Iris pigment epithelial cell (primary cell): Measurements from ENCODE around the gene CDH16.
A peak's percentile ranks its signal among the peaks of the same experiment; 100 is the strongest.
"Not testable (repeated sequence)": the region's sequence is repeated elsewhere in the genome, so short reads cannot be mapped to it uniquely, and the experiment has no call there.

Experiments
- DNase-seq: peaks from one replicate; pipeline ENCODE4 v3.0.0-alpha.2; 2011; ENCODE audit warnings: low read depth

The CDH16 gene

DNA sequence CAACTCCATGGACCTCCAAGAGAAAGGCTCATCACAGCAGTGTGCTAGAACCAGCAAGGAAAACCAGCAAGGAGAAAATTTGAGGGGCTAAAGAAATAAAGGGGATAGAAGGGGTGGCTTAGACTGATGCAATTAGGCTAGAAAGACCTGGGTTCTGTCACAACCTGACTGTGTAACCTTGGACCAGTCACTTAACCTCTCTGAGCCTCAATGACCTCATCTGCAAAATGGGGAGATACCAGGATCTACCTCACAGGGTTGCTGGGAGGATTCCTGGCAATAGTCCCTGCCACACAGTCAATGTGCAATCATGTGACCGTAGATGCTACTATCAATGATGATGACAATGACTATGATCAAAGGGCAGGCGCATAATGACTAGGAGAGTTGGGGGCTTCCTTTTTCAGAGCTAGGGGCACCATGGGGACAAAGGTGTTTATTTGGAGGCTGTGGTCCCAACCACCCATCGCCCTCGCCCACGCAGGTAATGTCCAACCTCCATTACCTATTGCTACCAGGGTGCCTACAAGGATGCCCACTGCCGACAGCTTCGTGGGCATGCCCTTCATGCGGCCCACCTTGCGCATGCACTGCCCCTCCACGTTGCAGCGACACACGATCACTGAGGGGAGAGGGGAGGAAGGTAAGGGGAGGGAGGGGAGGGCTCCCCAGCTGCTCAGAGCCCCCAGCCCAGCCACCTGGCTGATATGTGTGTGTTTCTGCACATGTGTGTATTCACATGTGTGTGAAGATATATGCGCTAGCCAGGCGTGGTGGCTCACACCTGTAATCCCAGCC lies 9.7 kb downstream of the CDH16 start:
- no peak for DNase-seq

DNA sequence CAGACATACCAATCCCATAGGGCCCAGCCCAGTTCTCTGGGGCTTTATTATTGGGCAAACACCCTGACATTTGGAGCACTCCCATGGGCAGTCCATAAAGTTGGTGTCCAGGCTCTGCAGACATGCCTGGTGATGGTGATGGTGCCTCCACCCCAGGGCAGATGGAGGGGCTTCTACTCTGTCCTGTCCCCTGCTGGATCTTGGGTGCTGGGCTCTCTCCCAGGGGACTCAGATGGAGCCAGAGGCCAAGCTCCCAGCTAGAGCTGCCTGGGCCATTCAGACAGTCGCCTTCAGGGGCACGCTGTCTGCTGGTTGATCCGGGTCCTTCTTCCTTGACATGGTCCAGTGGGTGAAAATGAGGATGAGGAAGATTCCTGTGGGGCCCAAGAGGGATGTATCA lies 10.6 kb downstream of the CDH16 start:
- DNase-seq: no peak

DNA sequence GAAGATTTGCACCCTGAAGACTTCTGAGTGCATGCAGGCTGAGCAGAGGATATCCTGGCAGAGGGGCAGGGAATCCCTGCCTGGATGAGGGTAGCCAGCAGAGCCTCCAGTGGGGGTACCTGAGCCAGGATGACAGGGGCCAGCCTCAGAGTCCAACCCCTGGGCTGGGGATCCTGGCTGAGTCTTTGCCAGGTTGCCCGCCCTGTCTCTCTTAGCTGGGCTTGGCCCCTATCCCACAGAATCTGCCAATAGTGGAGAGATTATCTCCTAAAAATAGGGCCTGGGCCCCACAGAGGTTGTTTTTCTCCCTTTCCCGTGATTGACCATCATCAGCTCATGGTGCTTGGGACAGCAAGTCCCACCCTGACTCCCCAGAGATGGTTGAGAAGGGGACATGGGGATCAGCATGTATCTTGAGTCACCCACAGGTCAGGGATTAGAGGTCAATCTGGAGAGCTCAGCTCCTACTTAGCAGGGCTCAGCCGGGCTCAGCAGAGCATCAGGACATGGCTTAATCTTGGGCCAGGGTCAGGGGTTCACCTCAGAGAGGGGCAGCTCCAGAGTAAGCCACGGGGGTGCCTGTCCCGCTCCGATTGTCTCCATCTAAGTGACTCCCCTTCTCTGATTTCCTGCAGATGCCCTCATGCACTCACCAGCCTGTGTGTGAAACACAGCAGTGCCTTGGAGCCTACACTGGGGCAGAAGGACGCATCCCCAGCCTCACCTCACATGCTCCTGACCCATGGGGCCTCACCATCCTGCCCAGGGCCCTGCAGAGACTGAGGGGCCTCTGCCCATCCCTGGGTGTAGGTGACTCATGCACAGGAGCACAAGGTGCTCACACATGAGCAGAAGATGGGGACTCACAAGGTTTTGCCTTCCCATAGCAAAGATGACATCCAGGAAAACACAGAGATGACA lies 11.5 kb downstream of the CDH16 start:
- no peak for DNase-seq

DNA sequence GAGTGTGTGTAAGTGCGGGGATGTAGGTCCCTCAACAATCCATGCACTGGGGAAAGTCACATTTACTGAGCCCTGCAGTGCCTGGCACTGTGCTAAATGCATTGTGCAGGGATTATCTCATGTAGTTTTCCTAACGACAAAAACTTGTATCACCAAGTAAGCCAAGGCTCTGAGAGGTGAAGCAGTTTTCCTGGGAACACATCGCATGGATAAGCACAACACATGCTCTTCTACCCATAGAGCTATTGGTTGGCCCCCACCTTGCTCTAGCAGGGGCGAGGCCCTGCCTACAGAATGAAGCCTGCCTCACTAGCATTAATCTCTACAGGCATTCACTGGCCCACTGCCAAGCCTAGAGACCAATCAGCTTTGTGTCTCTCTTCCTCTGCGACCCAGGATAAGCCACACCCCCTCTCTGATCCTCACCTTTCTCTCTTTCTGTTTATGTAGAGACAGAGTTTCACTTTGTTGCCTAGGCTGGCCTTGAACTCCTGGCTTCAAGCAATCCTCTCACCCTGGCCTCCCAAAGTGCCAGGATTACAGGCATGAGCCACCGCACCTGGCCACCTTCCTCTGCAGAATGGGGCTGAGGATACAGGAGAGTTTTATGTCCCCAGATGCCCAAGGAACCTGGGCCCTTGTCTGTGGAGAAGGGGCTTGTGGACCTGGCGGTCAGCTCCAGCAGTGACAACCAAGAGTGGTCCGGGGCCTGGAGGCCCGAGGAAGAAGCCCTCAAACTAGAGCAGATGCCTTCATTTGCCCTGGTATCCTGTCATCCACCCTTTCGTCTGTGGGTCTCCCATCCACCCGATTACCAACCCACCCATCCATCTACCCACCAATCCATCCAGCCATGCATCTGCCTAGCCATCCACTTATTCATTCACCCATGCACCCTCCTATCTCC lies 12.8 kb downstream of the CDH16 start:
- no peak for DNase-seq

DNA sequence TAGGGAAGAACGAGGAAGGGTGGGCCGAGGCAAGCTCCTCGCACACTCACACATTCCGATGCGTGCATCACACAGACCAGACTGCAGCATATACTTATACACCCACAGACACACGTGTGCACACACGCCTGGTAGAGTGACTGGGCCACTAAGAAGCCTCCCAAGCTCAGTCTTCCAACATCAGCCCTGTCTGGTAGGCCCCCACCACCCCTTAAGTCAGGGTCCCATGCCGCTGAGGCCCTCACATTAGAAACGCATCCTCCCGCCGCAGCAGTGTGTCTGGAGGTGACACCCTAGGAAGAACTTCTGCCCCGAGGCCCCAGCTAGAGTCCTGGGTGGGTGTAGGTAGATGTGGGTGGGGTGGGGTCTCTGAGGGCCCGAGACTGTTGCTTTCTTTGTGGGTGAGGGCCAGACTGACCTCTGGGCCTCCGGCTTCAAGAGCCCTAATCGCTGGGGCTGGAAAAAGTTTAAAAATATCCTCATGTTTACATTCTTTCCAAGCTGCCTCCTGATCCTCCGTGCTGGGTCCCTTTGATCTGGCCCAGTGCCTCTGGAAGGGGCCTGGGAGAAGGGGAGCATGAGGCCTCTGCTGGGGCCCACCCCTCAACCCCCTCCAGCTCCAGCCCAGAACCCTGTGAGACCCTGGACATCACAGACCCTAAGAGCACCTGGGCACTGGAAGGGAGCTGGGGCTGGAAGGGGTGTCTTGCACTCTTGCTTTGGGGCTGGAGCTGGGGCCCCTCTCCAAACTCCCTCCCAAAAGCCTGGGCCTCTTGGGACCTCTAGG lies 13.6 kb downstream of the CDH16 start:
- no peak for DNase-seq

DNA sequence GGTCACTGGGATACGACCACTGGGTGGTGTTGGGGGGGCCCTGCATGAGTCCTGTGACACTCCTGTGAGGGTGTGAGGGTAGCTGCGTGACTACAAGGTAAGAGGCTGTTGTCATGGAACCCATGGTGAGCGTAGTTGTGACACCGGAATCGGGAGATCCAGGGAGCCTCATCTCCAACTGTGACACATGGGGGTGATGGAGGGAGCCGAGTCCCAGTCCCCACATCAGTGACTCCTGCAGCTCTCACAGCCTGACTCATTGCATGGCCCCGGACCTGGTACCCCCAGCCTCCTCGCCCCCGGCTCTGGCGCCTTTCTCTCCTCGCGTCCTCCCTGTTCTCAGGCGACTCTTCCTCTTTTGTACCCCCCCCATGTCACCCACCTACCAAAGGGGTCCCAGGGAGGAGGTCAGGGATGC lies 14.2 kb downstream of the CDH16 start:
- DNase-seq: no peak

DNA sequence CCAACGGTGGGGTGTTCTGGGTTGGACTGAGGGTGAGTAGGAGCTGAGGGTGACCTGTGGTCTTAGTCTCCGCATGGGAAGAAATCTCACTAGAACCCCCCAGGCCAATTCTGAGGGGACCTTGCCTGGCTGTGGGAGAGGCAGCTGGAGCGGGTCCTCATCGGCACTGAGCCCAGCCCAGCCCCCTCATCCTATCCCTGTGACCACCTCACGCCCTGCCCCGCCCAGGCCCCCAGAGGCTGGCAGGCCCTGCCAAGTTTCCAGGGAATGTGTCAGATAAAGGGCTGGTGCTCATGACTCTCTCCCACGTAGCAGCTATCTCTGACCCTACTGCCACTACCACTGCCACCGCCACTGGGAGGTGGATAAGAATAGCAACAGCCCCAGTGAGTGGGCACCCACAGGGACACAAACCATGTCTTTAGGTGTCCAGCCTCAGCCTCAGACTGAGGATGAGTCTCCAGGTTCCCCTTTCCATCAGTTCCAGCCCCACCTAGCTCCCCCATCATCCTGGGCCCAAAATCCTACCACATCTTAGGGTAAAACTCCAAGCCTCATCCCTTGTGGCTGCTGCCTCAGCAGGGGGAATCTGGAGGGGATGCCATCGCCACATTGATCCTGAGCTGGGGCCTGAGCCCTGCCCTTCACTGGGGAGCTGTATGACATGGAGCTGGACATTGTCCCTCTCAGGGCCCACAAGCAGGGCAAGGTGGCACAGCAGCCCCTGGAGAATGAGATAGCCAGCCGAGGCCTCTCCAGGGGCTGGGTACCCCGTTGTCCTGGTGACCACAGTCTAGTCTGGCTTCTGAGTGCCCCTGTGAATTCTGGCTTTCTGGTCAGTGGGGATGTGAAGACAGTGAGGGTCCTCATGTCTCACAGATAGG lies 14.9 kb downstream of the CDH16 start:
- DNase-seq: no peak

DNA sequence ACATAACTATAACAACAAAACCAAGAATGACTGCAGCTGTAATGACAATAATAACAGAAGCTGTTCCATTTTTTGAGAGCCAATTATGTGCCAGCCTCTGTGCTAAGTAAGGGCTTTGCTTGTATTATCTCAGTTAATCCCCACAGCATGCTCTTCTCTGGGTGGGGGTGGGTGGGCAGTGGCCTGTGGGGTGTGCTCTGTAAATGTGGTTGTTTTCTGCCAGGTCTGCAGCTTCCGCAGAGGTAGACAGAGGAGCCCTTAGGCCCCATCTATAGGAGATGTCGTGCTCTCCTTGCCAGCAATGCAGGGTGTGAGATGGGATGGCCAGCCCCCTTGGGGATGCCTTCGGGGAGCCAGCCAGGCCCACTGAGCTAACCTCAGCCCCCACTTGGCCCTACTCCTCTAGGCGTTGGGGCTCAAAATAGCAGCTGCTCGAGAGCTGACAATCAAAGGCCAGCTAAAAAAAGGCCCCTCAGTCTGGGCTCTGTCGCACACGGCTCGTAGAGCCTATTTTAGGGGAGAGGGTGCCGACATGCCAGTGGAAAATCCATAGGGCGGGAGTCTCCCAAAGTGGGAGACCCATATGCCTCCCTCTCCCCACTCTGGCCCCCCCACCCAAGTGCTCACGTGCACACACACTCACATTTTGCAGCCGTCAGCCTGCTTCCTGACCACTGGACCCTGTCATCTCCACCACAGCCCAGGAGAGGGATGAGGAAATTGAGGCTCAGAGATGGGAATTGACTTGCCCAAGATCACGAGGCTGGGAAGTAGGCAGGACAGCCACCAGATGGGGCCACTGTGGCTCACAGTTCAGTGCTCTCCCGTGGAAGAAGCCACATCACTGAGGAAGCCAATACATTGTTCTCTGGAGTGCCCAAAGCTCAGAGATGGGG lies 15.8 kb downstream of the CDH16 start:
- no peak for DNase-seq

DNA sequence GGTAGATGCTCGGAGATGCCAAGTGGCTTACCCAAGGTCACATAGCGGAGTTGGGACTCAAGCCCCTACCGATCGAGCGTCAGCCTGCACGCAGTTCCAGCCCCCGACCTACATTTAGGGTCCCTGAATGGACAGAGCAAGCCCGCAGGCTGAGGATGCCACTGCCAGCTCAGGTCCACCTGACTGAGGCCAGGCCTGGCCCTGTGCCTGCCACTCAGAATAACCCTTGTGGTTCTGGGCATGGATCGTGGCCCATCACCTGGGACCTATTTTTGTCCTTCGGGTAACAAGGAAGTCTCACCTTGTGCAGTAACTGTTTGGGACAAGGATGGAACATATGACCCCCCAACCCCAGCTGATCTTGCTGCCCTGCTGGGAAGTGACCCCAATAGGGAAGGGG lies 17.1 kb downstream of the CDH16 start:
- DNase-seq: no peak

DNA sequence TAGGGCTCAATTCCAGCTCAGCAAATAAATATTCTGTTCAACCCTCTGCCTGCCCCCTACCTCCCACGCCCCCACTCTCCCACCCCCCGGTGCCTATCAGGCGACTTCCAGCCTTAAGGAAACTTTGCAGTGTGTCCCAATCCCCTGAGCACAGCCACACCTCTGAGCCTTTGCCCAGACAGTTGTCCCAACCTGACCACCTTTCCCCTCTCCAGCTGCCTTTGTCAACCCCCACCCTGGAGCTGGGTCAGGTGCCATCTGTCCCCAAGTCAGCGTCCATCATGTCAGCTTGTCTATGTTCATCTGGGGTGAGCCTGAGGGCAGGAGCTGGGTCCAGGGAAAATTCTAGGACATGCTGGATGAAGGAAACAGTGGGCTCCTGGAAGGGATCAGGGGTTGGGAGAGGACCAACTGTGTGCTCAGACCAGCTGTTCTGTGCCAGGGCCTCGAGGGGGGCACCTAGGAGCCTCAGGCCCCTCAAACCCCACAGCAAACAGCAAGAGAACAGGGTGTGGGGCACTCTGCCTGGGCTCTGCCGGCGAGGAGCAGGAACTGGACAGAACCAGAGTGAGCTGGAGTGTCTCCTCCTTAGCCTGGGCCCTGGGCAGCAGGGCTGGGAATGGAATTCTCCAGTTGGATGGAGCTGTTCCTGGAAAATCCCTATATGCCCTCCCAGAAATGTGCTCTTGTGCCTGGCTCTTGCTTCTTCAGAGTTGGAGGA lies 17.8 kb downstream of the CDH16 start:
- no peak for DNase-seq

DNA sequence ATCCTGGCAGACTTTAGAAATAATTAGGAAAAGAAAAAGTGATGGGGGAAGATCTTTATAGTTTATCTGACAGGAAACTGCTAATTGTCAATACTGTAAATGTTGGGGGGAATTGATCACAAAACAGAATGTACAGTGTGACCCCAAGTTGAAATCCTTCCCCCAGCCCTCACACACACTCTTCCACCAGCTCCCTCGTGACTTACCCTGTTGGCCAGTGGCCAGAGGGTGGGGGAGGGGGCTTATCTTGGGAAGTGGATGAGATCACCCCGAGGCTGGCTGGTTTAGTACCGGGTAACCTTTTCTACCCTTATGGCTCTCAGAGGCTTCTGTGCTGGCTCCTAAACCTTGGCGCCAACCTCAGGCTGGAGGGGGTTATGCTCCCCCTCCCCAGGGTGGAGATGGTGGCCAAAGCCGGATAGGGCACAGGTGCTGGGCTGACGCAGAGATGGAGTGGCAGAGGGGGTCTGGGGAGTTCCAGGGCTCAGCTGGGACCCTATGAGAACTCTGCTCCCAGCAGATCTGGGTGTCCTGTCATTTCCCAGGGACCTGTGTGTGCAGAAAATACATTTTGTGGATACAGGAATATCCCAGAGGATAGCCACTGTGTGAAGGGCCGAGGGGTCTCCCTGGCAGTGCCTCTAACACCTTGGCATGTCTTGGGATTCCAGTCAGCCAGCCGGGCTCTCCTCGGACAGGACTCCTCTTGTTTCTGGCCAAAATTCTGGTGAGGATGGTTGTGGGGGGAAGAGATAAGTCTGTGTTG lies 18.6 kb downstream of the CDH16 start:
- peak; percentile 84 for DNase-seq

DNA sequence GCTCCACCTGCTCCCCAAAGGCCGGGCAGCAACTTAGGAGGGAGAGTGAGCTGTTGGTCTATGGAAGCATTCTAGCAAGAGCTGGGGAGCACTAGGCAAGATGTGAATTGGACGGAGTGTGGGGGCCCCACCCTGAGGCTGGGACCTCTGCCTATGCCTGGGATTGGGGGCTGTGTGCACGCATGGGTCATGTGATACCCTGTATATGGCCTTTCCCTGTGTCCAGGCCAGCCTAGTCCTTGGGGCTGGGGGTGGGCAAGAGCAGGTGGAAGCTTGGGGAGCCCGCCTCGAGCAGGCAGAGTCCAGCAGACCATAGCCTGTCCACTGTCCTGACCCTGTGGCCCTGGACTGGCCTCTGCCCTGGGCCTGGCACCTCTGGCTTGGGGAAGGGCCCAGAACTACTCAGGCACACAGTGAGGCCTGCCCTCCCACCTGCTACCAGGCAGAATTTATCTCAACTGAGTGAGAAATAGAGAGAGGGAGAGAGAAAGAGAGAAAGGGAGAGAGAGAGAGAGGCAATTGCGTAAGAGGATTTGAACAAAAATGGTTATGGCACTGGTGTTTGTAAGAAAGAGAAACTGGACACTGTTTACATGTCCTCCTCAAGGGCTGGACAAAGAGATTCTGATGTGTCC lies 19.3 kb downstream of the CDH16 start:
- DNase-seq: peak; percentile 78

DNA sequence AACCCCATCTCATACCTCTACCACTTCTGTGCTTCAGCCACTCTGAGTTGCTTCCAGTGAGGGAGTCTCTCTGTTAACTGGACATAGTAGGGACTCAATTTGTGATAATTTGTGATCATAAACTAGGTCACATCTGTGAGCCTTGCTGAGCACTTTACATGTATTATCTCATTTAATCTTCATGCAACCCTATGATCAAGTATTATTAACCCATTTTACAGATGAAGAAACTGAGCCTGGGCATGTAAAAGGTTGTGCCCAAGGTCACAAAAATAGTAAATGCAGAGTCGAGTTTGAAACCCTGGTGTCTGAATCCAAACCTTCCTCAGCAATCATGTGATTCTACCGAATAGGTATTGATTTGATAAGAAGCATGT lies 19.8 kb downstream of the CDH16 start:
- DNase-seq: no peak

DNA sequence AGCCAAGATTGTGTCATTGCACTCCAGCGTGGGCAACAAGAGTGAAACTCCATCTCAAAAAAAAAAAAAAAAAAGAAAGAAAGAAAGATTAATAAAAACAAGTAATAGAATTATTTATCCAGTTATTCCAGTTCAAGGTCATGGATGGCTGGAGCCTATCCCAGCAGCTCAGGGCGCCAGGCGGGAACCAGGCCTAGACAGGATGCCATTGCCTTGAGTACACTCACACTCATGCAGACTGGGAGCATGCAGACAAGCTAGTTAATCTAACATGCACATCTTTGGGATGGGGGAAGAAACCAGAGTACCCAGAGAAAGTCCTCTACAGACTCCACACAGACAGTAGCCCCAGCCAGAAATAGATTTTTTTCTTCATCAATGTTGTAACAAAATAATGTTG lies 20.5 kb downstream of the CDH16 start:
- no peak for DNase-seq

DNA sequence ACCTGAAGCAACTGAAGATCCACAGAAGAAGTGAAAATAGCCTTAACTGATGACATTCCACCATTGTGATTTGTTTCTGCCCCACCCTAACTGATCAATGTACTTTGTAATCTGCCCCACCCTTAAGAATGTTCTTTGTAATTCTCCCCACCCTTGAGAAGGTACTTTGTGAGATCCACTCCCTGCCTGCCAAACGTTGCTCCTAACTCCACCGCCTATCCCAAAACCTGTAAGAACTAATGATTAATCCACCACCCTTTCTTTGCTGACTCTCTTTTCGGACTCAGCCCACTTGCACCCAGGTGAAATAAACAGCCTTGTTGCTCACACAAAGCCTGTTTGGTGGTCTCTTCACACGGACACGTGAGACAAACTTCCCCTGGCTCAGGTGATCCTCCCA lies 22.0 kb downstream of the CDH16 start:
- not testable (repeated sequence) for DNase-seq

DNA sequence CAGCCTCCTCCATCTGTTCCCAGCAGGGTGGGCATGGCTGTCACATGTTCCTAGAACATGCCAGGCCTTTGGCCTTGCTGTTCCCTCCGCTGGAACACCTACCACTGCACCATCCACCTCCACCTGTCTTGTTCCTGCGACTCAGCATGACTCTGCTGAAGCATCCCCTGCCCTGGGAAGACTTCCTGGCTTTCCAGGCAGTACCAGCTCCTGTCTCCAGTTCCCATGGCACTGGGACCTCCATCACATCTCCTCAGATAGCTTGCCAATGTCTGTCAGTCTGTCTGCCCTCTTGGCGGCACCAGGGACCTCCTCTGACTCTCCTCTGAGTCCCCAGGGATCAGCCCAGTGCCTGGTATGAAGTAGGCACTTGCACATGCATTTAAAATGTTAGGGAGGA lies 22.7 kb downstream of the CDH16 start:
- no peak for DNase-seq

DNA sequence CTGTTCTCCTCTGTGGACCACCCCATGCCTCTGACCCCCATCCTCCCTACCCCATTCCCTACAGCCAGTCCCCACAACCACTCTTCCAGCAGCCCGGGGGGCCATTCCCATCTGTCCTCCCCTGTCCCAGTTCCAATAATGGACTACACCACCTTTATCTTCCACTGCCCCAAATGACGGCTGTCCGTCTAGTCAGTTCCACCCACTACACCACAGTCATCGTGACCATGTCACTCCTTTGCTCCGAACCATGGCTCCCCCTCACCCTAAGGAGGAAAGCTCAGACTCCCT lies 23.1 kb downstream of the CDH16 start:
- no peak for DNase-seq
